ENCODE results near the gene TLK1. TPM values are rescaled to one million over a fixed set of nuclear protein-coding genes. Genes with fewer than 3 reads are reported as not detected.

TLK1 gene
- total and polyA plus RNA-seq, 9 of the 15 experiments (the other 6 are each of a cell fraction or from before 2014, with no cell fraction given) = 20.2 to 101 (median 40.5) TPM

DNA sequence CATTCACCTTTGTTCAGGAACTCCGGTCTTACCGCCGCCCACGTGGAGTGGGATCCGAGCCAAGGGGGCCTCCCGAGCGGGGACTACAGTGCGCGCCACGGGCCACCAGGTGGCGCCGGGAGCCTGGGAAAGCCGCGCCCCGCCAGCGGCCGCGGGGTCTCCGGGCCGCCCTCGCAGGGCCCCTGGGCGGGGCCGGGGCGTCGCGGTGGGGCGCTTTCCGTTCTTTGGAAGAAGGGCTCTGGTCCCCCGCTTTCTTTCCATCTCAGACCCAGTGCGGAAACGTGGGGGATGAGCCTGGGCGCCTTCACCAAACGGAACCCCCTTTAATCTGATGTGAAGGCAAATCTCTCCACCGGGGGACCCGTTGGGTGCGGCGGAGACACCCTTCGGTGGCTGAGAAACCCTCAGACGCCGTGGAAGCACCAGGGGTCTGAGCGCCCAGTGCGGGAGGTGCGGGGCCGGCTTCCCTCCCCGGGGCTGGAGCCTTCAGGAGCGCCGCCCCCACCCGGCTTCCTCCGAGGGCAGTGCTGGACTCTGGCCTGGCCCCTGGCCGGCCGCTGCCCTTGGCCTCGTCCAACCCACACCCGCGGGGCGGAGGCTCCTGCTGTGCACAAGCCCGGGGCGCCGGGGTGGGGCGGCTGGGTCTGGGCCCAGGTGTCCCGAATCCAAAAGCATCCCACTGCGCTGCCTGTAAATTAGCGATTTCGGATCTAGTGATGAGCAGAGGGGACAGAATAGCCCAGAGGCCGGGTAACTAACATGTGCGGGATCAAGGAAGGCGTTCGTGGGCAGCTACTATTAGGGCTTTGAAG is 187.0 kb downstream of the TLK1 start (continued):
- no peak for TF ChIP-seq KDM2B (CRISPR knock-in tag; IDR thresholded peaks at IDR 0.05)
- 0 out of 2 replicates have a peak, but pooled peaks have one; percentile 77 for TF ChIP-seq ZNF609 (CRISPR knock-in tag; IDR thresholded peaks at IDR 0.05; ENCODE audit: borderline replicate concordance)
- TF ChIP-seq, protein P1, sequence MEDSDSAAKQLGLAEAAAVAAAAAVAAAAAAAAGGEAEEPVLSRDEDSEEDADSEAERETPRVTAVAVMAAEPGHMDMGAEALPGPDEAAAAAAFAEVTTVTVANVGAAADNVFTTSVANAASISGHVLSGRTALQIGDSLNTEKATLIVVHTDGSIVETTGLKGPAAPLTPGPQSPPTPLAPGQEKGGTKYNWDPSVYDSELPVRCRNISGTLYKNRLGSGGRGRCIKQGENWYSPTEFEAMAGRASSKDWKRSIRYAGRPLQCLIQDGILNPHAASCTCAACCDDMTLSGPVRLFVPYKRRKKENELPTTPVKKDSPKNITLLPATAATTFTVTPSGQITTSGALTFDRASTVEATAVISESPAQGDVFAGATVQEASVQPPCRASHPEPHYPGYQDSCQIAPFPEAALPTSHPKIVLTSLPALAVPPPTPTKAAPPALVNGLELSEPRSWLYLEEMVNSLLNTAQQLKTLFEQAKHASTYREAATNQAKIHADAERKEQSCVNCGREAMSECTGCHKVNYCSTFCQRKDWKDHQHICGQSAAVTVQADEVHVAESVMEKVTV (CRISPR knock-in tag; IDR thresholded peaks at IDR 0.05) = peak; percentile 95
- TF ChIP-seq, protein P2, sequence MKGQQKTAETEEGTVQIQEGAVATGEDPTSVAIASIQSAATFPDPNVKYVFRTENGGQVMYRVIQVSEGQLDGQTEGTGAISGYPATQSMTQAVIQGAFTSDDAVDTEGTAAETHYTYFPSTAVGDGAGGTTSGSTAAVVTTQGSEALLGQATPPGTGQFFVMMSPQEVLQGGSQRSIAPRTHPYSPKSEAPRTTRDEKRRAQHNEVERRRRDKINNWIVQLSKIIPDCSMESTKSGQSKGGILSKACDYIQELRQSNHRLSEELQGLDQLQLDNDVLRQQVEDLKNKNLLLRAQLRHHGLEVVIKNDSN (CRISPR knock-in tag; IDR thresholded peaks at IDR 0.05) = peak; percentile 82
- TF ChIP-seq NR0B1 (IDR thresholded peaks at IDR 0.05; ENCODE audit: partially characterized antibody) = no peak
- TF ChIP-seq POLR2B (IDR thresholded peaks at IDR 0.05; ENCODE audit: low read depth, partially characterized antibody) = peak; percentile 64
- TF ChIP-seq ZBED1 (IDR thresholded peaks at IDR 0.05) = no peak; the same call in 1 of the 2 replicates
- no peak for TF ChIP-seq RBM22 (IDR thresholded peaks at IDR 0.05; ENCODE audit: low read depth, low read length, poor library complexity, severe bottlenecking)
- peak; percentile 36 for TF ChIP-seq HNRNPLL (IDR thresholded peaks at IDR 0.05; ENCODE audit: low read depth, low read length, poor library complexity, severe bottlenecking)
- no peak for TF ChIP-seq U2AF2 (optimal IDR thresholded peaks at IDR 0.05; ENCODE audit: low read depth, low read length)
- no peak for TF ChIP-seq SETDB1 (IDR thresholded peaks at IDR 0.05; ENCODE audit: low read length)
- TF ChIP-seq ILF3 (IDR thresholded peaks at IDR 0.05; ENCODE audit: borderline replicate concordance) = peak; percentile 80; the same call in 1 of the 2 replicates
- peak; percentile 29; the same call in 1 of the 2 replicates for TF ChIP-seq FOXJ2 (tag; IDR thresholded peaks at IDR 0.05)
- TF ChIP-seq PRDM10 (IDR thresholded peaks at IDR 0.05; ENCODE audit: partially characterized antibody) = peak; percentile 94

All from K562 (cell line).